ENCODE data around the gene NCKAP1.
"Not testable (repeated sequence)": the region's sequence is repeated elsewhere in the genome, so short reads cannot be mapped to it uniquely, and the experiment has no call there.

GRCh38 chr2:182981475-182981874, 56.8 kb downstream of the NCKAP1 start:
- not testable (repeated sequence) for TF ChIP-seq CTCF, POLR2A (IDR thresholded peaks at IDR 0.05)

All from body of pancreas (tissue), 4 donors.